Measurements from ENCODE around the gene TMEM52. TPM values are rescaled to one million over a fixed set of nuclear protein-coding genes. Genes with fewer than 3 reads are reported as not detected.
A peak's percentile ranks its signal among the peaks of the same experiment; 100 is the strongest.

Gene TMEM52
- total and polyA plus RNA-seq, 2 of the 13 experiments (the other 11 are each of a cell fraction or from before 2014, with no cell fraction given) = 13.2 to 18.7 TPM

DNA sequence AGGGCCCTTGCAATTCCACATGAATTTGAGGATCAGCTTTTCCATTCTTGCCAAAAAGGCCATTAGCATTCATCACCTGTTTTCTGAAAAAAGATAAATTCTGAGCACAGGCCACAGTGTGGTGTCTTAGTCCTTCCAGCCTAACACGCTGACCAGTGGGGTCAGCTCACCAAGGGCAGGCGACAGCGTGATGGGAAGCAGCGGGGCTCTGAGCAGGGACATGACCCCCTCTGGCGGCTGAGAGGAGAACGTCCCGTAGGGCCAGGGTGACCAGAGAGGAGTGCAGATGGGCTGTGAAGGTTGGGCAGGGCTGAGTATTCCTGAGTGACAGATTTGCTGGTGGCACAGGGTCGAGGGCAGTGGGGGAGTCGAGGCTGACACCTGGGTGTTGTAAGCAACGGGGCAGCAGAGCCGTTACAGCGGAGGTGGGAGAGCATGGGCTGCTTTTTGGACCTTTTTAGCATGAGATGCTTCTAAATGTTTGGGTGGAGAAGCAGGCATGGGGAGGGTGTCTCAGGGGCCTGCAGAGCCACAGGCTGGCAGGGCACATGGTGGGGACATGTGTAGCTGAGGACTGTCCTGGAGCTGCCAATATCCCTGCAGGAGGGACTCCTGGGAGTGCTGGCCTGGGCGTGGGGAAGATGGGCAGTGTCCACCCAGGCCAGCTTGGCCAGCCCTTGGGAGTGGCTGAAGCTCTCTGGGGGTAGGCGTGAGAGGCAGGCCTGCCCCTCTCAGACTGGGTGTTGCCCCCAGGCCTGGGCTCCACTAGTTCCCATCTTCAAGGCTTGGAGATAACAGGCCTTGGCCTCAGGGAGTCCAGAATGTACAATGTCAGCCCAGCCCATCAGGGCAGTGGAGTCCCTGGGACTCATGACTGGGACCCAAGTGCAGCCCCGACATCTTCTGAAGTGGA is 12.6 kb downstream of the TMEM52 start (continued):
- TF ChIP-seq CERS6 (CRISPR knock-in tag; IDR thresholded peaks at IDR 0.05) (no peak), NFE2 (CRISPR knock-in tag; IDR thresholded peaks at IDR 0.05) (no peak), ARNTL (CRISPR knock-in tag; IDR thresholded peaks at IDR 0.05) (no peak), HNRNPK (IDR thresholded peaks at IDR 0.05; ENCODE audit: low read depth, low read length, poor library complexity, severe bottlenecking) (no peak), ZFP1 (CRISPR knock-in tag; IDR thresholded peaks at IDR 0.05) (0 out of 2 replicates have a peak, but pooled peaks have one; percentile 36), PRDM4 (CRISPR knock-in tag; IDR thresholded peaks at IDR 0.05; ENCODE audit: borderline replicate concordance) (no peak), XBP1 (CRISPR knock-in tag; IDR thresholded peaks at IDR 0.05) (no peak), ZFYVE20 (CRISPR knock-in tag; IDR thresholded peaks at IDR 0.05; ENCODE audit: borderline replicate concordance, low read depth) (no peak), POLR2AphosphoS5 (IDR thresholded peaks at IDR 0.05; ENCODE audit: low read depth, low read length) (no peak), TFE3 (CRISPR knock-in tag; IDR thresholded peaks at IDR 0.05) (0 out of 2 replicates have a peak, but pooled peaks have one; percentile 24), ZNF883 (CRISPR knock-in tag; IDR thresholded peaks at IDR 0.05; ENCODE audit: not compliant biosample characterization) (no peak), HMG20A (CRISPR knock-in tag; IDR thresholded peaks at IDR 0.05; ENCODE audit: borderline replicate concordance) (no peak), TBL1XR1 (IDR thresholded peaks at IDR 0.05; ENCODE audit: borderline replicate concordance, low read length, partially characterized antibody) (no peak), NR2F1 (CRISPR knock-in tag; IDR thresholded peaks at IDR 0.05) (0 out of 4 replicates have a peak, but pooled peaks of 1 of the 2 experiments have one; percentile 35), POGZ (CRISPR knock-in tag; IDR thresholded peaks at IDR 0.05) (no peak), YY1 (IDR thresholded peaks at IDR 0.05; ENCODE audit: insufficient read depth, insufficient replicate concordance, low read depth, low read length) (peak; percentile 46), ZNF841 (CRISPR knock-in tag; IDR thresholded peaks at IDR 0.05; ENCODE audit: borderline replicate concordance) (no peak), ZNF7 (CRISPR knock-in tag; IDR thresholded peaks at IDR 0.05) (no peak)
- TF ChIP-seq, protein P1, sequence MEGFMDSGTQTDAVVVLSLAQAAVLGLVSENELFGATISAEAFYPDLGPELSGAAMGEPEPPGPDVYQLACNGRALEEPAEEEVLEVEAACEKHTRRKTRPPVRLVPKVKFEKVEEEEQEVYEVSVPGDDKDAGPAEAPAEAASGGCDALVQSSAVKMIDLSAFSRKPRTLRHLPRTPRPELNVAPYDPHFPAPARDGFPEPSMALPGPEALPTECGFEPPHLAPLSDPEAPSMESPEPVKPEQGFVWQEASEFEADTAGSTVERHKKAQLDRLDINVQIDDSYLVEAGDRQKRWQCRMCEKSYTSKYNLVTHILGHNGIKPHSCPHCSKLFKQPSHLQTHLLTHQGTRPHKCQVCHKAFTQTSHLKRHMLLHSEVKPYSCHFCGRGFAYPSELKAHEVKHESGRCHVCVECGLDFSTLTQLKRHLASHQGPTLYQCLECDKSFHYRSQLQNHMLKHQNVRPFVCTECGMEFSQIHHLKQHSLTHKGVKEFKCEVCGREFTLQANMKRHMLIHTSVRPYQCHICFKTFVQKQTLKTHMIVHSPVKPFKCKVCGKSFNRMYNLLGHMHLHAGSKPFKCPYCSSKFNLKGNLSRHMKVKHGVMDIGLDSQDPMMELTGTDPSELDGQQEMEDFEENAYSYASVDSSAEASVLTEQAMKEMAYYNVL (CRISPR knock-in tag; IDR thresholded peaks at IDR 0.05; ENCODE audit: borderline replicate concordance) = no peak
- TF ChIP-seq, protein P2, sequence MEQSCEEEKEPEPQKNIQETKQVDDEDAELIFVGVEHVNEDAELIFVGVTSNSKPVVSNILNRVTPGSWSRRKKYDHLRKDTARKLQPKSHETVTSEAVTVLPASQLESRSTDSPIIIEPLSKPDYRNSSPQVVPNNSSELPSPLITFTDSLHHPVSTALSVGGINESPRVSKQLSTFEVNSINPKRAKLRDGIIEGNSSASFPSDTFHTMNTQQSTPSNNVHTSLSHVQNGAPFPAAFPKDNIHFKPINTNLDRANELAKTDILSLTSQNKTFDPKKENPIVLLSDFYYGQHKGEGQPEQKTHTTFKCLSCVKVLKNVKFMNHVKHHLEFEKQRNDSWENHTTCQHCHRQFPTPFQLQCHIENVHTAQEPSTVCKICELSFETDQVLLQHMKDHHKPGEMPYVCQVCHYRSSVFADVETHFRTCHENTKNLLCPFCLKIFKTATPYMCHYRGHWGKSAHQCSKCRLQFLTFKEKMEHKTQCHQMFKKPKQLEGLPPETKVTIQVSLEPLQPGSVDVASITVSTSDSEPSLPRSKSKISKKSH (CRISPR knock-in tag; IDR thresholded peaks at IDR 0.05; ENCODE audit: borderline replicate concordance) = no peak
